Thyroid gland (tissue), 4 donors: ENCODE measurements around the gene CHL1.

Source experiments
- POLR2A ChIP-seq, 2 donors: fragments of 450-650 bp; IDR thresholded peaks; one replicate each; pipeline ENCODE4 v1.6.1; 2017; ENCODE audit warnings: antibody characterized with exemption in 2 of 2, mild to moderate bottlenecking in 2 of 2, moderate library complexity in 1 of 2
- TF ChIP-seq, protein P1 (sequence below), 6 experiments: fragments of 200-600 bp in 3 of 6; fragments of 450-650 bp in 3 of 6; sonication (generic) in 3 of 6; IDR thresholded peaks; one replicate each; pipeline ENCODE4 v1.5.1; 2016 to 2019; ENCODE audit warnings: antibody characterized with exemption in 6 of 6, mild to moderate bottlenecking in 2 of 6, inconsistent platforms in 1 of 6, moderate library complexity in 1 of 6

- TF ChIP-seq, protein P1, sequence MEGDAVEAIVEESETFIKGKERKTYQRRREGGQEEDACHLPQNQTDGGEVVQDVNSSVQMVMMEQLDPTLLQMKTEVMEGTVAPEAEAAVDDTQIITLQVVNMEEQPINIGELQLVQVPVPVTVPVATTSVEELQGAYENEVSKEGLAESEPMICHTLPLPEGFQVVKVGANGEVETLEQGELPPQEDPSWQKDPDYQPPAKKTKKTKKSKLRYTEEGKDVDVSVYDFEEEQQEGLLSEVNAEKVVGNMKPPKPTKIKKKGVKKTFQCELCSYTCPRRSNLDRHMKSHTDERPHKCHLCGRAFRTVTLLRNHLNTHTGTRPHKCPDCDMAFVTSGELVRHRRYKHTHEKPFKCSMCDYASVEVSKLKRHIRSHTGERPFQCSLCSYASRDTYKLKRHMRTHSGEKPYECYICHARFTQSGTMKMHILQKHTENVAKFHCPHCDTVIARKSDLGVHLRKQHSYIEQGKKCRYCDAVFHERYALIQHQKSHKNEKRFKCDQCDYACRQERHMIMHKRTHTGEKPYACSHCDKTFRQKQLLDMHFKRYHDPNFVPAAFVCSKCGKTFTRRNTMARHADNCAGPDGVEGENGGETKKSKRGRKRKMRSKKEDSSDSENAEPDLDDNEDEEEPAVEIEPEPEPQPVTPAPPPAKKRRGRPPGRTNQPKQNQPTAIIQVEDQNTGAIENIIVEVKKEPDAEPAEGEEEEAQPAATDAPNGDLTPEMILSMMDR (IDR thresholded peaks at IDR 0.05), result no peak
- no peak for TF ChIP-seq POLR2A (IDR thresholded peaks at IDR 0.05)
Observed at GRCh38 chr3:420584-420983, 224.0 kb downstream of the CHL1 start.
